Activated naive CD4-positive, alpha-beta T cell treated with Interleukin-2 at 50 U/mL for 16 hours (primary cell): Measurements from ENCODE around the gene EREG.

Source experiments
- DNase-seq: peaks from one replicate; pipeline ENCODE4 v3.0.0-alpha.2; 2020

EREG gene

GRCh38 chr4:74353858-74354257, 11.1 kb upstream of the EREG start:
- DNase-seq: no peak

GRCh38 chr4:74357965-74358364, 7.0 kb upstream of the EREG start:
- DNase-seq: no peak

GRCh38 chr4:74361671-74362070, 3.3 kb upstream of the EREG start:
- no peak for DNase-seq

- DNase-seq: no peak
These were observed 2.6 kb upstream of the EREG start for GRCh38 chr4:74362347-74362746.

- no peak for DNase-seq
These were observed 691 bp upstream of the EREG start for GRCh38 chr4:74364256-74364651.

- DNase-seq: no peak
These were observed 816 bp downstream of the EREG start for GRCh38 chr4:74365761-74366160.

- DNase-seq: no peak
These were observed 1.5 kb downstream of the EREG start for GRCh38 chr4:74366367-74366911.

- DNase-seq: no peak
These were observed 2.8 kb downstream of the EREG start for GRCh38 chr4:74367656-74368290.

- DNase-seq: no peak
These were observed 3.7 kb downstream of the EREG start for GRCh38 chr4:74368596-74368995.

GRCh38 chr4:74369855-74370254, 4.9 kb downstream of the EREG start:
- no peak for DNase-seq

- DNase-seq: no peak
These were observed 6.0 kb downstream of the EREG start for GRCh38 chr4:74370912-74371311.

GRCh38 chr4:74374128-74374527, 9.2 kb downstream of the EREG start:
- DNase-seq: no peak

GRCh38 chr4:74374561-74375327, 9.8 kb downstream of the EREG start:
- DNase-seq: peak; percentile 17

- DNase-seq: no peak
These were observed 11.0 kb downstream of the EREG start for GRCh38 chr4:74375824-74376426.

- no peak for DNase-seq
These were observed 12.0 kb downstream of the EREG start for GRCh38 chr4:74376888-74377483.

GRCh38 chr4:74377714-74378113, 12.8 kb downstream of the EREG start:
- DNase-seq: no peak

GRCh38 chr4:74378573-74378972, 13.6 kb downstream of the EREG start:
- DNase-seq: no peak

GRCh38 chr4:74379912-74380311, 15.0 kb downstream of the EREG start:
- no peak for DNase-seq

- no peak for DNase-seq
These were observed 20.4 kb downstream of the EREG start for GRCh38 chr4:74385386-74385785.

GRCh38 chr4:74386159-74386558, 21.2 kb downstream of the EREG start:
- no peak for DNase-seq

- DNase-seq: no peak
These were observed 22.8 kb downstream of the EREG start for GRCh38 chr4:74387790-74388189.

- DNase-seq: no peak
These were observed 24.5 kb downstream of the EREG start for GRCh38 chr4:74389494-74389893.

- DNase-seq: no peak
These were observed 25.7 kb downstream of the EREG start for GRCh38 chr4:74390677-74391076.

- DNase-seq: no peak
These were observed 26.4 kb downstream of the EREG start for GRCh38 chr4:74391346-74391745.
